HL-60 (cell line): ENCODE results near the gene REXO1.
A peak's percentile ranks its signal among the peaks of the same experiment; 100 is the strongest.

Experiments
- CTCF ChIP-seq: IDR thresholded peaks from one replicate; pipeline ENCODE4 v1.5.1; 2011; ENCODE audit warnings: low read length, control low read depth, inconsistent platforms; ENCODE audit not compliant: insufficient read depth
- GABPA ChIP-seq: IDR thresholded peaks from 2 replicates; pipeline ENCODE4 v1.6.1; 2012; ENCODE audit warnings: low read depth
- POLR2AphosphoS5 ChIP-seq: IDR thresholded peaks from 2 replicates; pipeline ENCODE4 v1.6.1; 2012; ENCODE audit warnings: low read depth
- REST ChIP-seq: IDR thresholded peaks from 2 replicates; pipeline ENCODE4 v1.6.1; 2012; ENCODE audit warnings: low read depth; ENCODE audit not compliant: insufficient replicate concordance
- SPI1 ChIP-seq: IDR thresholded peaks from 2 replicates; pipeline ENCODE4 v1.6.1; 2012; ENCODE audit warnings: low read depth, mild to moderate bottlenecking, borderline replicate concordance

GRCh38 chr19:1828279-1829238 lies 19.7 kb downstream of the REXO1 start:
- TF ChIP-seq CTCF (no peak), GABPA (no peak), POLR2AphosphoS5 (0 out of 2 replicates have a peak, but pooled peaks have one; percentile 8), REST (no peak), SPI1 (no peak)
